HG03064 (cell line): Measurements from ENCODE around the gene SORCS1.
"Not testable (repeated sequence)": the region's sequence is repeated elsewhere in the genome, so short reads cannot be mapped to it uniquely, and the experiment has no call there.

Source experiments
- ATAC-seq: cut with Tn5 transposase; IDR thresholded peaks from one replicate; pipeline ENCODE4 v1.9.1; 2021; ENCODE audit warnings: low read depth; ENCODE audit not compliant: unreplicated experiment

The SORCS1 gene

GRCh38 chr10:107054469-107055156 is 109.9 kb downstream of the SORCS1 start:
- no peak for ATAC-seq

- no peak for ATAC-seq
Measured at GRCh38 chr10:107051769-107052168, 112.7 kb downstream of the SORCS1 start.

- ATAC-seq: no peak
Measured at GRCh38 chr10:107043461-107043860, 121.0 kb downstream of the SORCS1 start.

- no peak for ATAC-seq
Measured at GRCh38 chr10:107037192-107038122, 127.0 kb downstream of the SORCS1 start.

DNA sequence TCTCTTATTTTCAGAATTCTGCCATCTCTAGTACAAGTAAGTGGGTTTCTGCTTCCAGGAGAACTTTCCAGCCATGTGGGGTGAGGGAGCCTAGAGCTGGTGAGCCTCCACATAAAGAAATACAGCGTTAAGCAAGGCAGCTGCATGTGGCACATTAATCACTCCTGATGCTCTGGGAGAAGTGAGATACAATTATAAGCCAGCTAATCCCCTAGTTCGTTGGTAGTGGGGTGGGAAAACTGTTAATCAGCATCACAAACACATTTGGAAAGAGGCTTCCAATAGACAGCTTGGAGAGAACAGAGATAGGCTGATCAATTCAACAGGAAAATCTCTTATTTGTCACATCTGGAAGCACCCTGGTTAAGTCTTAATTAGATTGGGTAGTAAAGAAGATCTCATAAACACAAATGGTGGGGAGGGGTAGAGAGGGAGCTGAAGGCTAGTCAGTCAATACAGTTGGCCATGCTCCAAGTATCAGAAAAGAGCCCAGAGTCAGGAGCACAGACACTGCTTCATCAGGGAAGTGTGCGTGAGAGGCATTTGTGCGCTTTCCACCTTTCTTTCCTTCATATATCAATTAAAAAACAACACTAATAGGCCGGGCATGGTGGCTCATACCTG is 130.6 kb downstream of the SORCS1 start:
- no peak for ATAC-seq

DNA sequence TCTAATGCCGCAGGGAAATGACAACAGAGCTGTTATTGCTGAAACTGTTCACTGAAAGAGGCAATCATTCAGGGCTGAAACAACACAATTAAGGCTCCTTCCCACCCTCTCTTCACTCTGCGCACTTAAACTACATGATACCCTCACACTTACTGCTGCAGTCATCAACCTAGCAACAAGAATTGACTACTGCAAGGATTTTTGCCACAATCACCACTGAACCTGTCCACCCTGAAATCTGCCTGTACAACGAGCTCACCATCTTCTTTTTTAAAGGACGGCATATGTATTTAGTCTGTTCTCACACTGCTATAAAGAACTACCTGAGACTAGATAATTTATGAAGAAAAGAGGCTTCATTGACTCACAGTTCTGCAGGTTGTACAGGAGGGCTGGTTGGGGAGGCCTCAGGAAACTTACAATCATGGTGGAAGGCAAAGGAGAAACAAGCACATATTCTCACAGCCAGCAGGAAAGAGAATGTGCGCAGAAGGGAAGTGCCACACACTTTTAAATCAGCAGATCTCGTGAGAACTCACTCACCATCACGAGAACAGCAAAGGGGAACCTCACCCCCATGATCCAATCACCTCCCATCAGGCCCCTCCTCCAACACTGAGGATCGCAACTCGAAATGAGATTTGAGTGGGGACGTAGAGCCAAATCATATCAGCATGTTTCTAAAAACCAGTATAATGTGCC is 131.7 kb downstream of the SORCS1 start:
- no peak for ATAC-seq

DNA sequence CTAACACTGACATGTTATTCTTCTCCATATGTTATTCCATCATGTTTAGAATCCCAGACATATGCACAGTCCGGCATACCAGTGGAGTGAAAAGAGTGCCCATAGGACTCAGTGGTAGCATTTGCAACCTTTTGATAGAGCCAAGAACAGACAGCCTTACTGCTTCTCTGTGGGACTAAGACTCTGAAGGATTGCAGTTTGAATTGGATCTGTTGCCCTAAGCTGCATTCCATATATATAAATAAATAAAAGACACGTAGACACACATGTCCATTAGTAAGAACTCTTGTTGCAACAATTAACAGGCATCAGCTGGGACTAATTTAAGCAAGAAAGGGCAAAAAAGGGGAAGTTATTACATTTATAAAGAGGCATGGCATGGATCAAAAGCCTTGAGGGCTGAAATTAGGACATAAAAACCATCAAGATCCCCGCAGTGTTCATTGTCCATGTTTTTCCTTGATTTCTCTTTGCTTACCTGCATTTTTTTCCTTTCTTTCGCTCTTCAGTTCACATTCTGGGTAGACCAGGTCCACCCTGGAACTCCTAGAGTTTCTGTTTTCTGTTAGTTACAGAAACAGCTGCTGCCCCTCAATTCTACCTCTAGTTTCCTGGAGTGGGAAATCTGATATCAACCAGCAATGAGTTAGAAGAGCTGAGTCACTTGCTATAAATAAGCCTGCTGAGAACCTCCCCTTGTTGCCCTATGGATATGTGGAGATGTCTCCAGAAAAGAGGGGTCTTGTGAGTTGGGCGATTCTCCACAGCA is 132.4 kb downstream of the SORCS1 start:
- no peak for ATAC-seq

DNA sequence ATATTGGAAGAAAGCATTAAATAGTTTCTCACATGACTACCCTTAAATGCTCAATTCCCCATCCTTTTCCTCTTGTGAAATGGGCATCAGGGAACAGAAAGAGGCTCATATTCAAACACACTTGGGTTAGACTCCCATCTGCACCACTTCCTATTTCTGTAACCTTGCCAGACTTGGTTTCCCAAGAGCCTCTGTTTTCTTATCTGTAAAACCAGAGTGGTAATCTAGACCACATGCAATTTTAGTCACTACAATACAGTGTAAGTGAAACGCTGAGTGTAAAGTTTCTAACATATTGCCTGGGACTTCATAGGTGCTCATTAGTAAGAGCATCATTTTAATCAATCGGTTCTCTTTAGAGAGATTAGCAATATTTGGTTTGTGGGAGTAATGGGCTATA is 136.3 kb downstream of the SORCS1 start:
- ATAC-seq: no peak

DNA sequence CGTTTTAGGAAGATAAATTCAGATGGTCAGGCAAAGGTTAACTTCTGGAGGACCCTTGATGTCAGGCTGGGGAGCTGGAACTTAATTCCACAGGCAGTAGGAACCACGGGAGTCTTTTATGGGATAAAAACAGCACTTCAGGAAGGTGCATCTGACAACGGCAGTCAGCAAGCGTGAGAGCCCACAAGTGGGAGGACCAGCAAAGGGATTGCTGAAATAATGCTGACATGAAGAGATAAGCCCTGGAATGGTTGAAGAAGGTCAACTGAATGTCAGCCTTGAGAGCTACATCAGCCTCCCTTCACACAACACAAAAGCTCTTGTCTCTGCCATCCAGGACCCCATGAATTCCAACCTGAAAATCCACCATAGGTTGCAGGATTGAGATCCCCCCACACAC is 138.8 kb downstream of the SORCS1 start:
- ATAC-seq: no peak

GRCh38 chr10:107024033-107024432 is 140.5 kb downstream of the SORCS1 start:
- ATAC-seq: not testable (repeated sequence)

- ATAC-seq: no peak
Measured at GRCh38 chr10:107022600-107023354, 141.7 kb downstream of the SORCS1 start.

DNA sequence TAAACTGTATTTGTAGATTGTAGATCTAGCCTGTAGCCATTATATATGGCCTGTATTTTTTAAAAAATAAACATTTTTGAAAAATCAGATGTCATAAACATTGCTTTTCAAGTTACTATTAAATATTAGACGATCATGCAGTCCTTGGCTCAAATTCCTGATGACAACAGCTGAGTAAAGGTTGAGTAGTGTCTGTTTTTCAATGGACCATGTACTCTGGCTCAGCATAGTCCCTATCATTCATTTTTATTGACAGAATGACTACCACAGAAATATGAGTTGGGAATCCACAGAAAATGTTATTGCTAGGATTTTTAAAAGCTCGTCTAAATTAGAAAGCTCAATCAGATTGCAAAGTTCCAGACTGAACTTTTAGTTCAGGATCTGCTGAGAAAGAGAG is 145.4 kb downstream of the SORCS1 start:
- no peak for ATAC-seq

- no peak for ATAC-seq
Measured at GRCh38 chr10:107013258-107014006, 151.1 kb downstream of the SORCS1 start.

- no peak for ATAC-seq
Measured at GRCh38 chr10:107011992-107012391, 152.5 kb downstream of the SORCS1 start.

GRCh38 chr10:107011105-107011504 is 153.4 kb downstream of the SORCS1 start:
- no peak for ATAC-seq

DNA sequence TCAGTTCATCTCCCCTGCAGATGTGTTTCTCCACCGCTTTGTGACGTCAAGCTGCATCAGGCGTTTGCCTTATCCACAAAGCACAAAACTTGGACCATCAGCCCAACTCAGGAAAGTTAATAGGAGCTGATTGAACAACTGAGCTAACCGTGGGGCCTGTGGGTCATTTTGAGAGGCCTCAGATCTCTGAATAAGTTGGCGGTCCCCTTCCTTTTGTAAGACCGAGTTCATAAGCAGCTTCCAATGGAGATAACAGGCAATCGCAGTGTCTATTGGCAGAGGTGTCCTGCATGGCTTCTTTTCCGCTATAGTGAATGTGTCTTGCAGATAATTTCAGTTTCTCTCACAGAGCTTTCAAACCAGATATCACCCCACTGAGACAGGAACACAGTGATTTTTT is 154.0 kb downstream of the SORCS1 start:
- no peak for ATAC-seq

- ATAC-seq: no peak
Measured at GRCh38 chr10:107004362-107004761, 160.1 kb downstream of the SORCS1 start.

DNA sequence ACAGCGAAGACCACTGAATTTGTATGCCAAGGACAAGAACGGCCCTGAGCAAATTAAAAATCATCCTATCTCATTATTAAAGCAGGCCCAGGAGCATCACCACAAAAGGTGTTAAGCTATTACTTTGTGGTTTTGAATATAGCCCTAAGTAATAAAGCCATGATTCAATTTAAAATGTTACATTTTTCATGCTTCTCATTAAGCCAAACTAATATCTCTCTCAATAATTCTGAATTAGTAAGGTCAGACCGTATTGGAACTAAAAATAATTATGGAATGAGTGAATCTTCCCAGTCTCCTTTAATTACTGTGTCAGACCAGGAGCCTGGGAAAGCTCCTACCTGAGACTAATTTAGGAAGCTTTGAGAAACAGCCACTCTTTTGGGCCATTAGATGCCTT is 162.4 kb downstream of the SORCS1 start:
- ATAC-seq: no peak
